Liver (tissue), 2 donors: ENCODE results near the gene PRKAA1.

Source experiments
- CTCF ChIP-seq: fragments of 150-350 bp; IDR thresholded peaks from 2 replicates; pipeline ENCODE4 v1.5.1; 2017; ENCODE audit warnings: improper control_type of control experiment, low read depth, low read length; ENCODE audit not compliant: missing input control
- YY1 ChIP-seq: IDR thresholded peaks from 2 replicates; pipeline ENCODE4 v1.6.1; 2016; ENCODE audit warnings: antibody characterized with exemption, mild to moderate bottlenecking
- donor health status: healthy.

DNA sequence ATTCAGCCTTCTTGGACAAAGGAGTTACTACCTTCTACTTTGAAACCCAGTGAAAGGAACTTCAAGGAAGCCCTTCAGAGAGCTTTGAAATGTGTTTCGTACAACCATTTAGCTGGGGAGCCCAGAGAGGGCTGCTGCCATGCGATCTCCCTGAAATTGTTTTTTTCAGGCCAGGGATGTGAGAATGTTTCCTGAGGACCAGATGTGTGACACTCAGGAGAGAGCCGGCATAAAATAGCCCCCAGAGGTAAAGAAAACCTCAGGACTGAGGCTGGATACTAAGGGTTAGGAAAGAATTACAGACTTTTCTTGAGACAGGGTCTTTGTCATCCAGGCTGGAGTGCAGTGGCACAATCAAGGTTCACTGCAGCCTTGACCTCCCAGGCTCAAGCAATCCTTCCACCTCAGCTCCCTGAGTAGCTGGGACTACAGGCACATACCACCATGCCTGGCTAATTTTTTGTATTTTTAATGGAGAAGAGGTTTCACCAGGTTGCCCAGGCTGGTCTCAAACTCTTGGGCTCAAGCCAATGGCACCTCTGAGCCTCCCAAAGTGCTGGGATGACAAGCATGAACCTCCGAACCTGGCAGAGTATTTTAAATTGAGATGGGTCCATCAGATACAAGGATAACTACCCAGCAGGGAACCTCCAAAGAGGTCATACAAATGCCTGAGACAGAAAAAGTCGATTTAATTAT is 28.5 kb upstream of the PRKAA1 start:
- TF ChIP-seq YY1 (no peak), CTCF (no peak)
